NCI-H2081 treated with DMSO at 0.1 percent for 48 hours (cell line): ENCODE measurements around the gene STK24.

Source experiments
- DNase-seq: peaks from one replicate; lab custom pipeline; 2025; lab: John Stamatoyannopoulos, UW

The STK24 gene

GRCh38 chr13:98532254-98532653 lies 44.7 kb downstream of the STK24 start:
- no peak for DNase-seq

DNA sequence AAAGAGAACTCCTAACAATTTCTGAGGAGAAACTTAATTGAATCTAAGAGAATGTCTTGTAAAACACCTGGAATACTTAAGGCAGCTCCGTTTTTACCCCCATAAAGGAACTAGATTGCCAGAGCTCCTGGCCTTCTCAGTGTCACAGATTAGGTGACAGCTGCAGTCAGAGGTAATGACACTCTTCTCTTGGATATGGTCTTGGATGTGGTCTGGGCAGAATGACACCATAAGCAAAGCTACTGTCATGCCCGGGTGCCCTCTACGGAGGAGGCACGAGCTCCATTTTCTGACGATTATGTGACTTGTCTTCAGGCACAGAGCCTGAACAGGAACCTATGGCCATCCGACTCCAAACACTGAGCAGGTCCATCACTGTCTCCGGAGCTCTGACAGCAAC lies 46.7 kb downstream of the STK24 start:
- no peak for DNase-seq

- DNase-seq, result no peak
Measured at GRCh38 chr13:98529171-98529570, 47.7 kb downstream of the STK24 start.

- DNase-seq, result no peak
Measured at GRCh38 chr13:98528663-98529064, 48.2 kb downstream of the STK24 start.

- DNase-seq, result no peak
Measured at GRCh38 chr13:98527526-98527925, 49.4 kb downstream of the STK24 start.

DNA sequence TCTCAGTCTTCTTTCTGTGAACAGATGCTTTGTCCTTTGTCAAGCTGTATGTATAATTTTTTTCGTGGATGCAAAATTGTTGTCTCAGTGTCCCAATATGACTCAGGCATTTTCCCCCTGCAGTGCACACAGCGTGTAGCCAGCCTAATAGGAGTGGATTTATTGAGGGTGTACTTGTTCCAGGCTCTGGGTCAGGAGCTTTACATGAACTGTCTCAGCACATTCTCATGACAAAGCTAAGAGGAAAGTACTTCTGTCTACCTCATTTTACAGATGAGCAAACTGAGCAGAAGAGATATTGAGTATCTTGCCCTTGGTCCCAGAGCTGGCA lies 50.8 kb downstream of the STK24 start:
- no peak for DNase-seq

- no peak for DNase-seq
Measured at GRCh38 chr13:98525456-98526181, 51.3 kb downstream of the STK24 start.

DNA sequence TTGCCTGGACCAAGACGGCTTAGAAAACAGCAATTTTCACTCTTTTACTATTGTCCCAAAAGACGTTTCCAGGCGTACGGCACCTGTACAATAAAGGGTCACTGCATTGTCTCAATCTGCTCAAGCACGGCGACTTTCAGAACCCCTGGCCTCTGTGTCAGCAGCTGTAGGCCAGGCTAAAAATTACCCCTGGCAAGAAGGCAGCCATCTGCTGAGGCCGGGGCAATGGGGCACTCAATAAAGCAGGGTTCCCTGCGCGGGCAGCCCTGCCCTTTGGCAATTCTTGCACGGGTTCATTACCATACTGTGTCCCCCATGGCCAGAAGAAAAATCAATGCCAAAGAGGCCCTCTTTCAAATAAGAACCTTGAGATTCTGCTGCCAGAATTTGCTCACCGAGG lies 52.1 kb downstream of the STK24 start:
- DNase-seq, result no peak

DNA sequence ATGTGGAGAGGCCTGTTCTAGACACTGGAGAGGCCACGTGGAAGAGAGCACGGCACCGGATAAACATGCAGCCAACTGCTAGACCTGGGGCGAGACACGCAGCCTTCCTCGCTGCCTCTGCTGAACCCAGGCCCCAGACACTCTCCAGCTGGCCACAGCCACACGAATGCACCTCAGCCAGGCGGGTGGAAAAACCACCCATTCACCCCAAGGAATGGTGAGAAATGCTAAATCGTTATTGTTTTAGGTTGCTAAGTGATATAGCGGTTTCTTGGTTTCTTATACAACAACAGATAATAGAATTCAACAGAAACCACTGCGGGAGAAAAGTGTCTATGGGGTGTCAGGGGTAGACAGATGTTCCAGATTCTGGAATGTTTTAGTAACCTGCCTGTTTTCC lies 52.5 kb downstream of the STK24 start:
- no peak for DNase-seq

DNA sequence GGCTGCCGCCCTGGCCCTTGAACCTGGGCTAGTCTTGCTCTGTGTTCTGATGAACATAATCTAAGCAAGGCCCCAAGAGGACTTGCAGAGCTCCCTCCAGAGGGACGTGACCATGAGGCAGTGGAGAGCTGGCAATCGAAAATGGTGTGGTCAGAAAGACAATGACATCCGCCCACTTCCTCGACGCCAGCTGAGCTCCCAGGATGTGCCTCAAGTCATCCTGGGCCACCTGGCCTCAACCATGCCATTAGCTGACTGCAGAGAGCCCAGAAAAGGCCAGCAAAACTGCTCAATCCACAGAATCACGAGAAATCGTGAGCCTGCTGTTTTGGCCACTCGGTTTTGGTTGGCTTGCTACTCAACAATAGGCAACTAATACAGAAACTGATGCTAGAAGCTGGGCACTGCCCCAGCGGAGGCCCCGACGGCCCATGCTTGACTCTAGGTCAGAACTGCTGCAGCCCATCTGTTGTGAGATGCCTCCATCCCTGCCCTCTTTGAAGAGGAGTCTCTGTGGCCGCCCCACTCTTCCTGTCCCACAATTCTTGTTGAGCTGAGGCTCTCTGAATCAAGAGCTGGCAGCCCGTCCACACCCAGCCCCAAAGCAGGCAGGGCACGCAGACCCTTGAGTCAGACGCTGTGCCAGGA lies 53.3 kb downstream of the STK24 start:
- DNase-seq, result no peak

- DNase-seq, result no peak
Measured at GRCh38 chr13:98522371-98522770, 54.5 kb downstream of the STK24 start.

- no peak for DNase-seq
Measured at GRCh38 chr13:98521461-98522247, 55.3 kb downstream of the STK24 start.

GRCh38 chr13:98520674-98521449 lies 56.0 kb downstream of the STK24 start:
- no peak for DNase-seq

GRCh38 chr13:98519976-98520375 lies 56.9 kb downstream of the STK24 start:
- no peak for DNase-seq

- no peak for DNase-seq
Measured at GRCh38 chr13:98517576-98518310, 59.2 kb downstream of the STK24 start.

DNA sequence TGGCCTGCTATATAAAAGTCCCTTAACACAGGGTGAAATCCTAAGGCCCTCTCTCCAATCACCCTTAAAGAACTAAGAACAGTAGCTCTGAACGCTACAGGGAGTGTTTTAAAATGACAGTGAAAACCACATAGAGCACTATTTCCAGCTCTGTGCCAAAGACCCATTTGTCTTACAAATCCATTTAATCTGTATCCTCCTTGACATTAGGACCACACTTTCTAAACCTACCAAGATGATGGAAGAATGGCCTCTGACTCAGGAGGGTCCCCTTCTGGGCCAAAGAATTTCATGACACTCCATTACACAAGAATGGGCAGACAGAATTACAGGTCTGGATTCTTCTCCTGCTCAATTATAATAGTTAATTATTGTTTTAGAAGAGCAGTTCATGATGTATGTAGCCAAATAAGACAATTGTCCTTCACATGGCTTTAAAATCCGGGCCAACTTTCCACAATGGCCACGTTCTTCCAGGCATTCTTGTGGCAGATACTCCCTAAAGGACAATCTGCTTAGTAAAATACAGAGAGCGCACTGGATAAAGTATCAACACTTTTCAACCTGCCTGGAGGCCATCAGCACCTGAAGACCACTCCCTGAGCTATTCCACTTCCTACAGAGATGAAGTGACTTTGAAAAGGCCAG lies 61.0 kb downstream of the STK24 start:
- no peak for DNase-seq

- no peak for DNase-seq
Measured at GRCh38 chr13:98514288-98514687, 62.6 kb downstream of the STK24 start.

DNA sequence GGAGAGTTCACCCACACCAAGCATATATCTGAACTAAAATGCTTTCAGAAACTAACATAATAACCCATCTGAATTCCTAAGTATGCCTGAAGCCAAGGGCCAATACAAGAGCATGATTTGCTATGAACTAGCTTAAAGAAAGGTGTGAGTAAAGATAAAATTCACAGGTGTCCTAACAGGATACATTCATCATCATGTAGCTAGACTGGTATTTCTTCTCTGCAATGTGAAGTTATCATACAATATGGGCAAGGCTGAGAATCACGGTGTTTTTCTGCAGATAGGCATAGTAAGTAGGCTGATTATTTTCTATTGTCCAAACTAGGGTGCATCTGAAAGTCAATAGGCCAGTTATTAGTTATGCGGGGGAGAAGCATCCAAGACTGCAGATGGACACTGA lies 63.1 kb downstream of the STK24 start:
- no peak for DNase-seq

DNA sequence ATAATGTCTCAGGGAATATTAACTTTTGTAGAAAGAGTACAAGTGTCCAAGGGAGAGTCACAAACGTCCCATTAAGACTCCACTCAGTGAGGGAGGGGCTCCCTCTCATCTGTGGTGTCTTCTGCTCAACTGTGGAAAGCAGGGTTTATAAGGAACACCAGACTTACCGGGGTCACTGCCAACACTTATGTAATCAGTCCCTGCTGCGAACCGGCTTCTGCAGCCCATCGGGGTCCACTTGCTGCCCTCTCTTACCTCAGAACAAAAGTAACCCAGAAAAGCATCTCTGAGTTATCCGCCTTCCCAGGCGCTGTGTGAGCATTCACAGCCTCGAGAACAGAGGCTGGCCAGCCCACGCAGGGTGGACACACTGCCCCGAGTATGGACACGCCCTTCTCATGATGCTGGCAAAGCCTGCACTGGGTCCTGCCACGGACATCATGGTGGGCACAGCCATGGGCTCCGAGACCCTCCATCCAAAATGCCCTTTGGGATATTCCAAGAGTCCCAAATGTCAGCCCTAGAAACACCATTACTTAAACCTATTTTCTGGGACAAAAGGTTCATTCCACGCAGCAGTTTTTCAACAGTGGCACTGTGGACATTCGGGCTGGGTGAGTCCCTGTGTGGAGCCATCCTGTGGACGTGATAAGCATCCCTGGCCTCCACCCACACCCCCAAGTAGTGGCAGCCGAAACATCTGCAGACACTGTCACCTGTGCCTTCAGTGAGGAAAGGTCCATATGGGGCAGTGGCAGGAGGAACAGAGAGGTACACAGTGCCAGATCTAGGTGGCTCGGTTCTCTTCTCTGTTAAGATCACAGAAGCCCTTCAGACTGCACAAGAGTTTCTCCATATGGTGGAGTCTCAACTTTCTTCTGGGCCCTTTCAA lies 63.9 kb downstream of the STK24 start:
- DNase-seq, result no peak

- no peak for DNase-seq
Measured at GRCh38 chr13:98511435-98511834, 65.5 kb downstream of the STK24 start.
